GM19452 (cell line): ENCODE results near the gene DNAAF1.

Experiments
- ATAC-seq: cut with Tn5 transposase; IDR thresholded peaks from one replicate; pipeline ENCODE4 v1.9.1; 2021; ENCODE audit not compliant: unreplicated experiment

Gene DNAAF1

DNA sequence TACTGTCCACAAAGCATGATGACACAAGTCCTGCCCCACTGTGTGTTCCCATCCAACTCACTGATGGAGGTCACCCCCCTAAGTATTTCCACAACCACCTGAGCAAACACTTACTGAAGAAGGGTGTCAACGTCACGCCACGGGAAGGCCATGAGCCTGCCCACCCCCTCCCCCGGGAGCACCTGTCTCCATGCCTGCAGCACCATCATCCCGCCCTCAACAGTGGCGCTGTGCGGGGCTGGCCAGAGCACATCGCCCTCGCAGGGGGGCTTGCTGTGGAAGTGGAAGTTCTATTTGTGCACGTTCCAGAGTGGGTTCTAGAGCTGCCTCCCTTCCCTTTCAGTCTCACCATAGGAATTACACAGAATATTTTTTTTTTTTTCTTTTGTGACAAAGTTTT is 24.1 kb upstream of the DNAAF1 start:
- no peak for ATAC-seq

DNA sequence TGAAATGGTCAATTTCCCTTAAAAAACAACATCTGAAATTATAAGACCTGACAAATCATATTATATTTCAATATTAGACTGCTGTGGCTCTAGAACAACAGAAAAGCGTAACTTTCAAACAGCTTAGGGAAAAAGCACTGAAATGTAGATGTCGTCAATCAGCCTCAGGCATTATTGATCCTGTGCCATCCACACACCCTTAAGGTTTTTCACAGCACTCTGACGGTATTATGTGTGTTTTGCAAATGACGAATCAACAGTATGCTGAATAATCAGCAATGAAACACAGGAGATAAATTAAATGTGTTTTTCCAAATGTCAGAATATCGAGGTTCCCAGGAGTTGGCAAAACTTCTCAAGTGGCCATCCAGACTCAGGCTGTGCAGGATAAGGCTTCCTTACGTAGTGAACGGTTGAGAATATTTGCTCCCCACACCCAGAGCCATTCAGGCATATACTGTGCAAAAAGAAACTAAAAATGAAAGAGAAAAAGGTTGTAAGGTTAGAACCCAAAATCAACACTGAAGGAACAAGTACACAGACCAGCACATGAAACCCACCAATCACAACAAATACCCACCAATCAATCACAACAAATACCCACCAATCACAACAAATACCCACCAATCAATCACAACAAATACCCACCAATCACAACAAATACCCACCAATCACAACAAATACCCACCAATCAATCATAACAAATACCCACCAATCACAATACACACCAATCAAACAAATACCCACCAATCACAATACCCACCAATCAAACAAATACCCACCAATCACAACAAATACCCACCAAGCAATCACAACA is 20.6 kb upstream of the DNAAF1 start:
- no peak for ATAC-seq

DNA sequence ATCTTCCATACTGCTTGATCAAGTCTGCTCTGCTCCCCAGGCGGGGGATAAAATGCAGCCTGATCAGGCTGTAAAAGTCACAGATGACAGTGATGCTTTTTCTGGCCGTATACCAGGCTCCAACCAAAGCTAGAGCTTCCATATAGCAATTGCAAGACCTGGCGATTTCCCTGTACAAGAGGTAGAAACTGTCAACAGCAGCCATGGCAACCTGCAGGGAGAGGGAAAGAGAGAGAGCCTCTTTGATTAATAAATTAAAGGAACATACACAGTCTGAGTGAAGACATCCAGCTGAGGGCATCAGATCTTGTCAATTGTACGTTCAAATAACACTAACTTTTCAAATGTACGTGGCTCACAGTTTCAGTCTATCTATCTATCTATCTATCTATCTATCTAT is 14.0 kb upstream of the DNAAF1 start:
- no peak for ATAC-seq

DNA sequence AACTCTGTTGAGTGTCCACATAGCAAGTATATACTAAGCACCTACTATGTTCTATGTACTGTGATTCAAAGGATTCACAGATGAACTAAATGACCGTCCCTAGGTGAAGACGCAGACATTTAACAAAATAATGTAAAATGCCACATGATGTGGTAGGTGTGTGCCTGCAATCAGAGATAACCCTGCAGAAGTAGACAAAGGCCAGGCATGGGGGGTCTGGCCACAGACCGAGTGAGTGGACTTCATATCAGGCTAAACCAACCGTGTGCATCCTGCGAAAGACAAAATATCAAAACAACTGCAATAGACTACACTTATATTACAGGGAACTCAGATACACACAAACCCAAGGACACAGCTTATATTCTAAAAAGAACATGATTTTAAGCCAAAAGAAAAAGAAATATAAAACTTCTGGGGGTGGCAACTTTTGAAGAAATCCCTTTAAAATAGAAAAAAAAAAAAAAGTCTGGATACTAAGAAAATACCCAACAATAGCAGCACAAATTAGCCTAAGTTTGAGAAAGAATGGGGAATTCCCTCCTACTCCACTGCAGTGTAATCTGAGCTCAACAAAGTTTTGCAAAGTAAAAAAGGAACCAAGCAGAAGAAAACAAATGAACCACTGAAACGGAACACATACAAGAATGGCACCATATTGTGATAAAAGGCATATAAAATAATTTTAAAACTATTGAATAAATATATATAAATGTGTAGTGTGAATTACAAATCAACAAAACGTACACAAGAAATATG is 12.4 kb upstream of the DNAAF1 start:
- ATAC-seq: no peak

DNA sequence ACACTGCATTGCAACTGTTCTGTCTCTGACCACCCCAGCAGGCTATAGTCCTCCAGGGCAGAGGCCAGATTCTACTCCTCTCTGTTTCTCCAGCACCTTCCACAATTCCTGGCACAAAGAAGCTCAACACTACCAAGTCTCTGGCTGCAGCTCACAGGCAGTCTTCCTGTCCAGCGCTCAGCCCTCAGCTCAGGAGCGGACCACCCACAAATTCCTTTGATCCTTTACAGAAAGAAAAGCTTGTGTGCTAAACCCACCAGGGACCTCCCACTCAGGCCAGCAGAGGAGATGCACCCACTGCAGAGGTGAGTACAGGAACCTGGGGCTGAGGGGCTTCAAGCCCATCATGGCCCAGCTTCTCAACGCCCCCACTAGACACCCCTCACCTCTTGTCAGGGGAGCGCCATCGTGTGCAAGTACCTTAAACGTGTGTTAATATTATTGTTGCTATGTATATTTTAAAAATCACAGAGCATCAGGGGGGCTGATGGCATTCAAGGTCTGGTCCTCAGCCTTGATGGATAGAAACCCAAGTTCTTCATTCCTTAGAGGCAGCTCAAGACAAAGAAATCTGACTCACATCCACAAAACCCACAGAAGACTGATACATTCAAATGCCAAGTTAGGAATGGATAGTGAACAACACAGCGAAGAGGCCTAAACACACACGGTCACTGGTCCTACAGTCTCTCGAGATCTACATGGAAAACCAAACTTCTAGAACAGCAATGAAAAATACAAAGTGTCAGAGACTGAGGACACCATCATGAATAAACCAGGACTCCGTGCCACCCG is 8.6 kb upstream of the DNAAF1 start:
- ATAC-seq: no peak

DNA sequence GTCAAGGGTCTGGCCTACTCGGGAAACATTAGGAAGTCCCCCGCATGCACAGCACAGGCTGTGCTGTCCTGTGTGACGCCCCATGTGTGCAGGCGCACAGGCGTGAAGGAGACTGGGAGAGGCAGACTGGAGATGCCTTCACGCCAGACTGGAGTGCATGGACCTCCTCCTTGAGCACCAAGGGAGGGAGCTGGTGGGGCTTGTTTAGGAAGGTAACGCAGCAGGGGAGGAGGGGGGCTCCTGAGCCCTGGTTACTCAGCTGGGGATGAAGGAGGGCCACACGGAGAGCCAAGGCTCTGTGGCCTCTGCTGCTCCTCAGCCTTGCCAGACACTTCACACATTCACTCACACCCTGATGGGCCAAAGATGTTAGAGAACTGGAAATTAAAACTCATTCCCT is 7.8 kb upstream of the DNAAF1 start:
- ATAC-seq: no peak

DNA sequence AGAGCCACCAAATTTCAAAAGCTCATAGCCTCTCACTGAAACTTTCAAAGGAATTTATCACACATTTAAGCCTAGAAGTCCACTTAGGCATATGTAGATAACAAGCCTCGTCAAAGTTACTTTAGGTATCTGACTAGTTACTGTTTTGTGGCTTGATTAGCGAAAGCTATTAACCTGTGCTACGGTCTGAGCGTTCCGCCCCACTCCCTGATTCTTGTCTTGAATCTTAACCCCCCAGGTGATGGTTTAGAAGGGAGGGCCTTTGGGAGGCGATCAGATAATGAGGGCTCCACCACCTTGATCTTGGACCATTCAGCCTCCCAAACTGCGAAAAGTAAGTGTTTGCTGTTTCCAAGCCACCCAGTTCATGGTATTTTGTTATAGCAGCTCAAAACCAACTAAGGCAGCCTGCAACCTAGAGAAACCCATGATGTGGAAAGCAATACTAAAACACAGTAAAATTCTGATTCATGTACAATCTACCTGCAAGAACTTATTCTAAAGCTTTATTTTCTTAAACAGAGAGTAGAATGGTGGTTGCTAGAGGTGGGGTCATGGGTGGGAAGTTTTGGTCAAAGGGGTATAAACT is 7.2 kb upstream of the DNAAF1 start:
- no peak for ATAC-seq

DNA sequence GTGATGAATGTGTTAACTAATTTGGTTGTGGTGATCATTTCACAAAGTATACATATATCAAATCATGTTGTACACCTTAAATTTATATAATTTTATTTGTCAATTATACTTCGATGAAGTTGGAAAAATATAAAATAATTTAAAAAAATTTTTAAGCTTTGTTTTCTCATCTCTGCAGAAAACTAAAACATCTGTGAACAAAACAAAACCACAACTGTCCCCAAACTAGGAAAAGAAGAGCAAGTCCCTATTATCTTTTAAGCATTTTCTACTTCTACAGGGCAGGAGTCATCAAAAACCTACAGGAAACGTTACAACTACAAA is 6.6 kb upstream of the DNAAF1 start:
- ATAC-seq: no peak

DNA sequence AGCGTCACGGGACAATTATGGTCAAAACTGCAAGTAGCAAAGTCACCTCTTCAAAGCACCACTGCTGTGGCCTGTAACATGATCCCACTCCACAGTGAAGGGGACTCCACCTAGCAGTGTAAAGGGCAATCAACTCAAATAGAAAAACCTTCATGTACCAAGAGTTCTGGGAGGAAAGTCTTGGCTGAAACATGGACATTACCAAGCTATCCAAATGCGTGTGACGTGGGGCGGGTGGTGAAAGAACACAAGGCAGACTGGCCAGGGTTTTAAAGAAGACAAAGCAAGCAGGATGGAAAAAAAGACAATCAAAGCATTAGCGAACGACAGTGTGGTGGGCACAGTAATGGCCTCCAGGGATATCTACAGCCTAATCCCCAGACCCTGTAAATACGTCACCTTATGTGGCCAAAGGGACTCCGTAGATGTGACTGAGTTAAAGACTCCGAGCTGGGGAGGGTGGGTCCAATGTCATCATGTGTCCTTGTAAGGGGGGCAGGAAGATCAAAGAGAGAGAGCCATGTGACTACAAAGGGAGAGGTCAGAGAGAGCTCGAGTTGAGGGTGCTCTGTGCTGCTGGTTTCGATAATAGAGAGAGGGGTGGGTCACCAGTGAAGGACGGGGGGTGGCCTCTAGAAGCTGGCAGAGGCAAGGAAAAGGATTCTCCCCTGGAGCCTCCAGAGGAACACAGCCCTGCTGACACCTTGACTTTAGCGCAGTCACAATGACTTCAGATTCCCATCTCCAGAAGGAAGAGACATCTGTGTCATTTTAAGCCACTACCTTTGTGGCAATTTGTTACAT is 6.1 kb upstream of the DNAAF1 start:
- ATAC-seq: no peak

DNA sequence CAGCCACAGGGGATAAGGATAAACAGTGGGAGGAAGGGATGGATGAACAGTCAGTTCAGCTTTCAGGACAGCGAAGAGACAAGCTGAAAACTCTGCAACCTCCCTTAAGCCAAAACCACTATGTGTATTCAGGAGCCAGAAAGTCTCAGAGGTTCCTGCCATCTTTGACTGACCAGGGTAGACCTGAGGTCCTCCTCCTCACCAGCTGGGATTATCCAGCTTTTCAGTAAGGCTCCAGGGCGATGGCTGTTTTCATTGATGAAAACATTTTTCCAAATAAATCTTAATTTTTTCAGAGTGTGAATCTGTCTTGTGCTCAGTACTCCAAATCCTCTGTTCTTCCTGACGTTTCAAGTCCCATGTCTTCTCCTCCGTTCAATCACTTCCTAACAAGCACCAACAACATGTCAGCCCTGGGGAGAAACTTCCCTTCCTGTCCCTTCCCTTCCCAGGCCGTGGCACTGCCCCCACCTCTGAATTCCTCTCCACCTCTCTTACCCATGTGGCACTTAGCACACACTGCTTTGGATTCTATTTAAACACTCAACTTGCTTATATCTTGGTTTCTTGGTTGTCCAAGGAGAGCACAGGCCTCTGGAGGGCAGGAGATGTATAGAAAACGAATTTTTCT is 5.4 kb upstream of the DNAAF1 start:
- no peak for ATAC-seq

DNA sequence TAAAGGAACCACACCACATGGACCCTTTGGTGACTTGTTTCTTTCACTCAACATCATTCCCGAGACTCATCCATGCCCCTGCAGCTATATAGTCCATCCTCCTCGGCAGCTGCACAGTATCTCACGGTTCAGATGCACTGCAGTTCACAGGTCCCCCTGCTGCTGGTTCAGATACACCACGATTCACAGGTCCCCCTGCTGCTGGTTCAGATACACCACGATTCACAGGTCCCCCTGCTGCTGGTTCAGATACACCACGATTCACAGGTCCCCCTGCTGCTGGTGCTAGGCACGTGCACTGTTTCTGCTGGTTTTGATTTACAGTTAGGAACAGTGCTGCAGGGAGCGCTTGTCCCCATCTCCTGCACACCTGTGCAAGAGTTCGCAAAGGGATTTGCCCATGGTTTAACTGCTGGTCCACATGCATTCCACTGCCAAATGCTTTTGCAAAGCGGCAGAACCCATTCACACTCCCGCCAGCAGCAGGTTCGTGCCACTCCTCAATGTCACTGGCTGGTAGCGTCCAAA is 3.9 kb upstream of the DNAAF1 start:
- ATAC-seq: no peak

DNA sequence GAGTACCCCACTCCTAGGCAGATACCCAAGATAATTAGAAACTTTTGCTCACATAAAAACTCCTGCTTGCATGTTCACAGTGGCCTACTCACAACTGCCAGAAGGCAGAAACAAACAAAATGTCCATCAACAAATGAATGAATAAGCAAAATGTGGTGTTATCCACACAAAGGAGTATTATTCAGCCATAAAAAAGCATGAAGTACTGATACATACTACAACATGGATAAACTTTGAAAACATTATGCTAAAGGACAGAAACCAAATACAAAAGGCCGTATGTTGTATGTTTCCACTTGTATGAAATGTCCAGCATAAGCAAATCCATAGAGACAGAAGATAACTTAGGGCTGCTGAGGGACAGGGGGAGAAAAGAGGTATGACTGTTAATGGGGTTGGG is 2.0 kb upstream of the DNAAF1 start:
- no peak for ATAC-seq

DNA sequence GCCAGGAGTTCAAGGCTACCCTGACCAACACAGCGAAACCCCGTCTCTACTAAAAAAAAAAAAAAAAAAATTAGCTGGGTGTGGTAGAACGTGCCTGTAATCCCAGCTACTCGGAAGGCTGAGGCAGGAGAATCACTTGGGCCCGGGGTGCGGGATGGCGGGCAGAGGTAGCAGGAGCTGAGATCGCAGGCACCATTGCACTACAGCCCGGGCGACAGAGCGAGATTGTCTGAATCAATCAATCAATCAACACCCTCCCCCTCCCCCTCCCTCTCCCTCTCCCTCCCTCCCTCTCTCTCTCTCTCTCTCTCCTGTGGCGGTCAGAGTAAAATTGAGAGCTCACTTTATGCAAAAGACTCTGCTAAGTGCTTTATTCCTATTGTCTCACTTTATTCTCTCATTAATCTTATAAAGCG is 1.3 kb upstream of the DNAAF1 start:
- no peak for ATAC-seq

DNA sequence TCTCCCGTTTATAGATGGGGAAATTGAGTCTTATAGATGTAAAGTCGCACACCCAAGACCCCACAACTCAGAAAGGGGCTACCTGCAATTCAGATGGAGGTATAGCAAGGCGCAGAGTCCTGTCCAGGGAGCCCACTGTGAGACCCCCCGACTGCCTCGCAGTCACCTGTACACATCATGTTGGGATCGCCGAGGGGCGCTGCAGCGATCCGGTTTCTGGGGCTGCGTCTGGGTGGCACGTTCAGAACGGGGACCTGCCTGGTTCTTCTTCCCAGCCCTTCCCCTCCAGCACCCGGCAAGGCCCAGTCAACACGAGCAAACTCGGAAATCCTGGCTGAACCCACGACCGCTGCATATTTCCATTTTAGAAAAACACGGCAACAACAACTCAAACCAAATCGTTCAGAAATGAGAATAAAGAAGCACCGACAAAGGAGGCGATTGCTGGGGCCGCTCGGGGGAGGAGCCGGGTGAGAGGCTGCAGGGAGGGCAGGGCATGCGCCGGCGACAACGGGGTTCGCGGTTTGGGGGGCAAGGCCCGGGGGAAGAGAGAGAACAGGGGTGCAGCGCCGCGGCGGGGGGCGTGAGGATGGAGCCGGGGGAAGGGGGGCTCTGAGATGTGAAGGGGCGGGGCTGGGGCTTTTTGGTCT is 774 bp upstream of the DNAAF1 start:
- ATAC-seq: no peak

DNA sequence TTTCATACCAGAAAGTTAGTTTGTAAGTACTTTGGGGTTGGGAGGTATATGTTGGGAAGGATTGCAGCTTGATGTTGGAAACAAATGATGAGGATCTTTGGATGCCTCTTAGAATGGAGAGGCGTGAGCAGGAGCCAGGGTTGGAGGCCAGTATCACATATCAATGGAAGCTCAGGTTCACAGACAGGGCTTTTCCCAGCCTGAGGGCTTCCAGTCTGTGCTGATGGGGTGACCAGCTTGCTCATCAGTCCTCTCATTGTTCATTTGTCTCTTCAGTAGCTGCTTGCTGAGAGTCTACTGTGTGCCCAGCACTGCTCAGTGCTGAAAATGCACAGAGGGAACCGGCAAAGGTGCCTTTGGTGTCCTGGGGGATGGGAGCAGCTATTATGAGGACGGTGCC is 5.8 kb downstream of the DNAAF1 start:
- no peak for ATAC-seq

DNA sequence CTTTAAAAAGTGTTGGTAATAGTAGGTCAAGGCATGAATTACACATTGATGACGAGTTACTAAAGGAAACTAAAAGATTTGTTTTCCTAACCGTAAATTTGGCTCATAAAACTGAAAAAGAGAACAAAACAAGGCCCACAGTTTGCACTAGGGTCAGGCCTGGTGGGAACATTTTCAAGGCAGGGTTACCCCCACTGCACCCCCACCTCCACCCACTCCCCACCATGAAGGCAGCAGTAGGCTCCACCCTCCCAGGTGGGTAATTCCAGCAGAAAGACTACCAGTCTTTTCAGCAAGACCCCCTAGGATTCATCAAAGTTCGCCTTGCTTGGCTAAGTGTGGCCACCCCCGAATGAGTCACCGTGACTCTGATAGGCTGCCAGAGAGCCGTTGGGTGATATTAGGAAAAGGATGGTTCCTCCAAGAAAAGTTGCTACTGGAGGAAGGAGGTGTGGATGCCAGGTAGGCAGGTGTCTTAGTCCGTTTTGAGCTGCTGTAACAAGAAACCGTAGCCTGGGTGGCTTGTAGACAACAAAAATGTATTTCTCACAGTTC is 8.6 kb downstream of the DNAAF1 start:
- ATAC-seq: no peak

DNA sequence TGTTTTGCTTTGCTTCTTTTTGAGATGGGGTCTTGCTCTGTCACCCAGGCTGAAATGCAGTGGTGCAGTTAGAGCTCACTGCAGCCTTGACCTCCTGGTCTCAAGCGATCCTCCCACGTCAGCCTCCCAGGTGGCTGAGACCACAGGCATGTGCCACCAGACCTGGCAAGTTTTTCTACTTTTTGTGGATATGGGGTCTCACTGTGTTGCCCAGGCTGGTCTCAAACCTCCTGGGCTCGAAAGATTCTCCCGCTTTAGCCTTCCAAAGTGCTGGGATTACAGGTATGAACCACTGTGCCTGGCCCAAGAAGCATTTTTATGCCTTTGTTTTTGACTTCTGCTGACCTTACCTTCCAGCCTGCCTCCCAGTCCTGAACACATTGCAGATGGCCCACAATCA is 10.1 kb downstream of the DNAAF1 start:
- no peak for ATAC-seq

DNA sequence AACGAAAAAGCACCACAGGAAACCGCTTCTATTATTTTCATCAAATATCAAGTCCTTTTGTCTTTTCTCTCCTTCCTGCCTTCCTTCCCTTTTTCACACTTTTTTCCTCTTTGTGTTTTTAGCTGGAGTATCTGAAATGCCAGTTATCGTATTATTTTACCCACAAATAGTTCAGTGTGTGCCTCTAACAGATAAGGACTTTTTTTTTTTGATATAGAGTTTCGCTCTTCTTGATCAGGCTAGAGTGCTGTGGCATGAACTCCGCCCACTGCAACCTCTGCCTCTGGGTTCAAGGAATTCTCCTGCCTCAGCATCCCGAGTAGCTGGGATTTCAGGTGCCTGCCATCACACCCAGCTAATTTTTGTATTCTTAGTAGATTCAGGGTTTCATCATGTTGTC is 10.7 kb downstream of the DNAAF1 start:
- ATAC-seq: no peak

DNA sequence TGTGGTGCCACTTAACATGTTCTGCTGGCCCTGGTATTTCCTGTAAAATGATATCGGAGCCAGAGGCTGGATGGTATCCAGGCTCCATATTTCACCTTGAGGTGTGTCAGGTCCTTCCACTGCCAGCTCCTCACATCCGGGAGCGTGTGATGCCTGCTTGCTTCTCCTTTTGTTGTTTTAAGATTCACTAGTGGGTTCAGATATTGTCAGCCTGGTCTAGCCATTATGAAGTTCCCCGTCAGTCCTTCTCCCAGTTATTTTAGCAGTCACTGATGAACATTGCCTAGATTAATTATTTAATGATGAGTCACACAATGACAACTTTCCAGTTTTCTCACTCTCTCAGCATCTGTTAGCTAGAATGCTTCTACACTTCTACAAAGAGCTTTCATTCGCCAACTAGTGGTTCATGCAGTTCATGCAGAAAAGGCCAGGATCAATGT is 11.3 kb downstream of the DNAAF1 start:
- ATAC-seq: no peak
